Measurements from ENCODE around the gene SHLD1.
"Not testable (repeated sequence)": the region's sequence is repeated elsewhere in the genome, so short reads cannot be mapped to it uniquely, and the experiment has no call there.

The SHLD1 gene

GRCh38 chr20:5737619-5737953 is 12.6 kb upstream of the SHLD1 start:
- no peak for DNase-seq

- no peak for DNase-seq
Observed at GRCh38 chr20:5737966-5738365, 12.2 kb upstream of the SHLD1 start.

GRCh38 chr20:5740643-5741042 is 9.6 kb upstream of the SHLD1 start:
- not testable (repeated sequence) for DNase-seq

- DNase-seq, result no peak
Observed at GRCh38 chr20:5741089-5741488, 9.1 kb upstream of the SHLD1 start.

GRCh38 chr20:5742041-5742440 is 8.2 kb upstream of the SHLD1 start:
- no peak for DNase-seq

- DNase-seq, result no peak
Observed at GRCh38 chr20:5745416-5746030, 4.7 kb upstream of the SHLD1 start.

- no peak for DNase-seq
Observed at GRCh38 chr20:5746064-5746463, 4.1 kb upstream of the SHLD1 start.

GRCh38 chr20:5748246-5748645 is 2.0 kb upstream of the SHLD1 start:
- DNase-seq, result no peak

GRCh38 chr20:5749512-5749951 is 669 bp upstream of the SHLD1 start:
- DNase-seq, result not testable (repeated sequence)

- no peak for DNase-seq
Observed at GRCh38 chr20:5751856-5752255, 1.7 kb downstream of the SHLD1 start.

- DNase-seq, result no peak
Observed at GRCh38 chr20:5753814-5754213, 3.6 kb downstream of the SHLD1 start.

GRCh38 chr20:5757949-5758348 is 7.7 kb downstream of the SHLD1 start:
- DNase-seq, result no peak

GRCh38 chr20:5766085-5766764 is 16.0 kb downstream of the SHLD1 start:
- DNase-seq, result no peak

- DNase-seq, result no peak
Observed at GRCh38 chr20:5767493-5768098, 17.4 kb downstream of the SHLD1 start.

GRCh38 chr20:5770231-5770986 is 20.2 kb downstream of the SHLD1 start:
- DNase-seq, result peak; percentile 46

GRCh38 chr20:5770987-5771318 is 20.8 kb downstream of the SHLD1 start:
- no peak for DNase-seq

- no peak for DNase-seq
Observed at GRCh38 chr20:5772704-5773103, 22.5 kb downstream of the SHLD1 start.

- DNase-seq, result no peak
Observed at GRCh38 chr20:5773589-5773988, 23.4 kb downstream of the SHLD1 start.

GRCh38 chr20:5776077-5776476 is 25.9 kb downstream of the SHLD1 start:
- no peak for DNase-seq

- no peak for DNase-seq
Observed at GRCh38 chr20:5779071-5779900, 29.1 kb downstream of the SHLD1 start.

- DNase-seq, result no peak
Observed at GRCh38 chr20:5780846-5781217, 30.6 kb downstream of the SHLD1 start.

GRCh38 chr20:5781367-5781766 is 31.2 kb downstream of the SHLD1 start:
- DNase-seq, result not testable (repeated sequence)
